ENCODE data around the gene ZXDC. TPM values are rescaled to one million over a fixed set of nuclear protein-coding genes. Genes with fewer than 3 reads are reported as not detected.

Gene ZXDC
- total RNA-seq, 2 donors from 2014 or later = 27.8 to 32.8 TPM

DNA sequence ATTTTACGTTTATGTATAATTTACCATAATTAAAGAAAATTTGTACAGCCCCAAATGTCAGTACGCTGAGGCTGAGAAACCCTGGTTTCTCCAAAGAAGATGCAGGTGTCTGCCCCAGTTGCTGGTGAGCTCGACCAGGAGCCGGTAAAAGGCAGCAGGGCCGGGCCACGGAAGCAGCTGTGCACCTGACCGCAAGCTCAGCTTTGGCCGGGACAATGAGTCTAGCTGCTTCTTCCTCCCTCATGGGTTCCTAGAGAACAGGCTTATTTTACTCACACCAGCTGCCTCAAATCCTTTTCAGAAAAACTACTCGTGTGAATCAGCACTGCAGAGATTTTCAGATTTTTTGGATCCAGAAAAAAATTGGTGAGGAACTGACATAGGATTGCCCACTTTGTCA, 18.0 kb upstream of the ZXDC start:
- Mint-ChIP-seq H3K4me3 (no peak overlapping the region), H3K4me1 (ENCODE audit: low read depth) (no peaks in the 10 kb centered on the region), H3K9me3 (no peaks in the 10 kb centered on the region), H3K36me3 (ENCODE audit: insufficient read depth in 2 of 2) (no peaks in the 10 kb centered on the region), H3K27me3 (ENCODE audit: low read depth) (no peaks in the 10 kb centered on the region), H3K27ac (no peak overlapping the region)
- no peak for ATAC-seq (replicated peaks in 1 of 2)
- no peak for DNase-seq

DNA sequence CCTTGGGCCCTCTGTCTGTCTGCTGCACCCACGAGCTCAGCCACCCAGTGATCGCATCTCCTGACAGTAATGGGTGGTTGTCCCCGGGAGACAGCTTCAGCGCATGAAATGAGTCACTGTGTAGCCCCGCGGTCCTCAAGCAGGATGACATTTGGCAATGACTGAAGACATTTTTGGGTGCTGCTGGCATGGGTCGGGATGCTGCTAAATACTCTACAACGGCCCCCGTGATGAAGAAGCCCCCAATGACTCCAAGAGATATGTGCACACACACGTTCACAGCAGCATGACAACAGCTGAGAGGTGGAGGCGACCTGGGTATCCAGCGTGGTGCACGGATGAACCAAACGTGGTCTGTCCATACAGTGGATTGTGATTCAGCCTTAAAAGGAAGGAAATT, 17.4 kb upstream of the ZXDC start:
- DNase-seq = no peak
- H3K36me3 Mint-ChIP-seq (ENCODE audit: insufficient read depth in 2 of 2) = no peaks in the 10 kb centered on the region
- no peaks in the 10 kb centered on the region for H3K27me3 Mint-ChIP-seq (ENCODE audit: low read depth)
- no peaks in the 10 kb centered on the region for H3K9me3 Mint-ChIP-seq
- H3K4me3 Mint-ChIP-seq = no peak overlapping the region
- ATAC-seq (replicated peaks in 1 of 2) = no peak
- H3K27ac Mint-ChIP-seq = no peak overlapping the region
- no peaks in the 10 kb centered on the region for H3K4me1 Mint-ChIP-seq (ENCODE audit: low read depth)

DNA sequence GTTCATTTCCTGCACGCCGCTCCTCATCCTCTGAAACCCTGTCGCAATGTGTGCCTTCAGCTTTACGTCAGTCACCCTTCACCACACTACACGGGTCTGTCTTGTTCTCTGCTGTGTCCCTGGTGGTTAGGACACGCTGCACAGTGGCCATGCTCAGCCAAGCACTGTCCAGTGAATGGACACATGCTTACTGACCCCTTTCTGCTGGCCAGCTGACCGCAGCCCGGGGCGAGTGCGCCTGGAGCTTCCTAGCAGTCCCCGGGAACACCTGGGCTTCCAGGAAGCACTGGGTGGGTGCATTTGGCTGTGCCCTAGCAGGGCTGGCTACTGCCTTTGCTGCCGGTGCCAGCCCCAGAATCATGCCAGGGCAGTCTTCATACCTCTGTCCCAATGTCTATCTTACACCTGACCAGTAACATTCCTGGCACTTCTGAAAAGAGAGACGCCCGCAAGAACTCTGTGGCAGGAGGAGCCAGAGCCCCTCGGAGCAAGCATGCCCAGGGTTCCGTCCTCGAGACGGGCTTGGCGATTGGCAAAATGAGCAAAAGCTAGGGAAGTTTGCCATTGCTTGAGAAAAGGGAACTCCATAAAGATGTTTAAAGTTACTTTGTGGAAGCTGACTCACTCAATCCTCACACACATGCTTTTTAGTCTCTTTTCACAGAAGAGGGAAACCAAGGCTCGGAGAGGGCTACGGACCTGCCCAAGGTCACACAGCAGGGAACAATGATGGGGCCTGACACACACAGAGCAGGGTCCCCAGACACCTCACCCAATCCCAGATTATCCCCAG, 15.7 kb upstream of the ZXDC start:
- Mint-ChIP-seq H3K36me3 (ENCODE audit: insufficient read depth in 2 of 2) (no peaks in the 10 kb centered on the region), H3K27me3 (ENCODE audit: low read depth) (no peaks in the 10 kb centered on the region)
- no peak for DNase-seq

DNA sequence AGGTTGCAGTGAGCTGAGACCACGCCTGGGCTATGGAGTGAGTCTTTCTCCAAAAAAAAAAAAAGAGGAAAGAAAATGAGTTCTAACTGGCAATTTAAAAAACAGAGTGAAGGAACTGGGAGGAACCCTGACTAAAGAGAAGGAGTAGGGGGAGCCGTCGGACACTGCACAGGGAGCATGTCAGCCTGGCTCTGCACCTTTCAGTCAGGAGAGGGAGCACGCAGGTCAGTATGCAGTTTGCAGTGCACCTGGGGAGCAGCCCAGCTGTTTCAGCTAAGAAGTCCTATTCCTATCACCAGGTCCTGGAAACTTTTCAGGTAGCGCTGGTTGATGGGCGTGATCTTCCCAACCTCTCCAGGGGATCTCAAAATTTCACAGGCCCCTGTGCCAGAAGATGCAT, 14.9 kb upstream of the ZXDC start:
- DNase-seq (no peak), ATAC-seq (replicated peaks in 1 of 2) (no peak)
- Mint-ChIP-seq H3K27me3 (ENCODE audit: low read depth) (no peaks in the 10 kb centered on the region), H3K4me1 (ENCODE audit: low read depth) (peaks cover 14% of the 10 kb centered on the region), H3K4me3 (no peak overlapping the region), H3K36me3 (ENCODE audit: insufficient read depth in 2 of 2) (no peaks in the 10 kb centered on the region), H3K9me3 (no peaks in the 10 kb centered on the region), H3K27ac (no peak overlapping the region)

More for the DNA sequence above, 15.7 kb upstream of the ZXDC start:
- Mint-ChIP-seq H3K4me1 (ENCODE audit: low read depth) (peaks cover 11% of the 10 kb centered on the region), H3K27ac (no peak overlapping the region), H3K9me3 (no peaks in the 10 kb centered on the region), H3K4me3 (no peak overlapping the region)
- no peak for ATAC-seq (replicated peaks in 1 of 2)

DNA sequence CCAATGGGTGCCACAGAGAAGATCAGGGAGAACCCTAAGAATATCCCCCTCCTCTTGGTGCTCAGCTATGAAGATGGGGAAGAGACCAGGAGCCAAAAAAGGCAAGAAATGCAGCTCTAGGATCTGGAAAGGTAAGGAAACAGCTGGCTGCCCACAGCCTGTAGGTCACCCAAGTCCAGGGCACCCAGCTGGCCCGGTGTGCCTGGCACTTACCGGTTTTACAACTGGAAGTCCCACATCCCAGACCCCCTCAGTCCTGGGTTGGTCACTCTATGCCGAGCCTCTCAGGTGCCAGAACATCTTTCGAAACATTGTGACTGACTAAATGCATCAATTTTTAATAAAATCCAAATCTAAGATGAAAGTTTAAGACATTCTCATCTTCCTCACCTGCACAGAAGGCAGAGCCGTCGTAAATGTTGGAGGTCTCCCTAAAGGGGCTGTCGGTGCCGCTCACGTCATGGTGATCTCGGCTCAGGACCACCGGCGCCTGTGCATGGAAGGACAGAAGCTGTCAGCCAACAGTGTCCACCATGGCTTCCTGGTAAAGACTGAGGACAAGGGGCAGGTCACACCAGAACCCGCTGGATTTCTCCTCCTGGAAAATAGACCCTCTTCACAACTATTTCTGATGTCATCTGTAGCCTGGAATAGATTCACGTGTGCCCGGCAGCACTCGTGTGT, 13.3 kb upstream of the ZXDC start:
- no peak for DNase-seq
- Mint-ChIP-seq H3K4me1 (ENCODE audit: low read depth) (peaks cover 14% of the 10 kb centered on the region), H3K9me3 (no peaks in the 10 kb centered on the region), H3K27ac (no peak overlapping the region), H3K4me3 (no peak overlapping the region), H3K27me3 (ENCODE audit: low read depth) (no peaks in the 10 kb centered on the region), H3K36me3 (ENCODE audit: insufficient read depth in 2 of 2) (no peaks in the 10 kb centered on the region)
- no peak for ATAC-seq (replicated peaks in 1 of 2)

DNA sequence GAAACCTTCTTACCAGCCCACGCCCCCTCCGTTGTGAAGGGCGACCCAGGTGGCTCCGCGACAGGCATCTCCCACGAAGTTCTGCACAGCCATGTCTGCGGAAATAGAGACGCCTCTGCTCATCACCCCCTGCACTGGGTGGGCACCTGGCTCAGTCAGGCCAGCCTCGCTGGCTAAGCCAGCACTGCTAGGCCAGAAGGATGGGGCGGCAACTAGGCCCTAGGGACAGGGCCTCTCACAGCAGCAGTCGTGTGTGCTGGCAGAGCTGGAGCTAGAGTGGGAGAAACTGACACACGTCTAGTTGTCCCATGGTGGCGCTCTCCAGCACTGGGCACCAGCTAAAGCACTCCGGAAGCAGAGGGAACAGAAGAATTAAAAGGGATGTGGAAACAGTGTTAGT, 12.5 kb upstream of the ZXDC start:
- no peak for ATAC-seq (replicated peaks in 1 of 2)
- H3K4me1 Mint-ChIP-seq (ENCODE audit: low read depth) = peaks cover 14% of the 10 kb centered on the region
- no peak overlapping the region for H3K27ac Mint-ChIP-seq
- no peak for DNase-seq
- no peaks in the 10 kb centered on the region for H3K9me3 Mint-ChIP-seq
- H3K4me3 Mint-ChIP-seq = no peak overlapping the region
- H3K27me3 Mint-ChIP-seq (ENCODE audit: low read depth) = no peaks in the 10 kb centered on the region
- no peaks in the 10 kb centered on the region for H3K36me3 Mint-ChIP-seq (ENCODE audit: insufficient read depth in 2 of 2)

DNA sequence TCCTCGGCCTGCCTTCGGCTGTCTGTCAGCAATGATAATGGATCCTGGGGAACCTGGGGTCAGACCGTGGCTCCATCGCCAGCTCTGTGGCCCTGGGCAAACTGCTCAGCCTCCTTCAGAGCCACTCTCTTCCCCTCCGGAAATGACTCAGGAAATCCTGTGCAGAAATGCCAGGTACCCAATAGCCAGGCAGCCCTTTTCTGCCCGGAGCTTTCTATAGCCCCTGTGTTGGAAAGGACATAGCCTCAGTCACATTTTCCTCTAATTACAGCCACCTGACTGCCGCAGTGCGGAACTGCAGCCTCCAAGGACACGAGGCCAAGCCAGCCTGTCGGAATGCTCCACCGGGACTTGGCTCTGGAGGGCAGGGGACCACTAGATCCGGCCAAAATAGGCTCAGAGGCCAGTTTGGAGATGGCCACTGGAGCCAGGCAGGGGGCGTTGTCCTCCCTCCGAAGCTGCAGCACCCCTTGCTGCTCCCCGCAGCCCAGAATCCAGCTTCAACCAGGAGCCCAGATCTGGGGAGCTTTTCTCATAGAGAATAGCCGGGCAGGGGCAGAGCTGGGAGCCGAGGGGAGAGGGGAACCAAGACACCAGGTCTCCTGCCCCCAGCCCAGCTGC, 11.6 kb upstream of the ZXDC start:
- H3K4me1 Mint-ChIP-seq (ENCODE audit: low read depth) = peaks cover 14% of the 10 kb centered on the region
- DNase-seq (peak in 1 of 2 donors; percentile 13), ATAC-seq (replicated peaks in 1 of 2) (peak; percentile 50 to 67)
- H3K9me3 Mint-ChIP-seq = no peaks in the 10 kb centered on the region
- no peaks in the 10 kb centered on the region for H3K36me3 Mint-ChIP-seq (ENCODE audit: insufficient read depth in 2 of 2)
- H3K27me3 Mint-ChIP-seq (ENCODE audit: low read depth) = no peaks in the 10 kb centered on the region
- H3K4me3 Mint-ChIP-seq = no peak overlapping the region
- no peak overlapping the region for H3K27ac Mint-ChIP-seq

DNA sequence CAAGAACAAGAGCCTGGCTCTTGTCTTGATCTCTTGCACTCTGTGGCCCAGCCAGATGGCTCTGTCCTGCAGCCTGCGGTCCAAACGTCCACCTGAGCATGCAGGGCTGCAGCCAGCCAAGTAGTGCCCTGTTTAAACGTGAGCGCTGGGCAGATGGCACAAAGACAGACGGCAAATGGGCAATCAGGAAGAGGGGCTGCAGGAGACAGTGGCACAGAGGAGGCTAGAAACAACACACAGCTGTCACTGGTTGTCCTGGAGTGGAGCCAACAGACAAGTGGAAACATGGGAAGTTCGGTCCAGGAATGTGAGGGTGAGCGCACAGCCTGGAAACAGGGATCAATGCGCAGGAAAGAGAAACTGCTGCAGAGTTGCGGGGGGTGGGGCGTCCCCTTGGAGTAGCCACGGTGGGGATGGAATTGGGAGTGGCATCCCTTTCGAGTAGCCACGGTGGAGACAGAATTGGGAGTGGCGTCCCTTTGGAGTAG, 10.7 kb upstream of the ZXDC start:
- ATAC-seq (replicated peaks in 1 of 2) = no peak
- Mint-ChIP-seq H3K4me1 (ENCODE audit: low read depth) (peaks cover 14% of the 10 kb centered on the region), H3K27ac (no peak overlapping the region)

DNA sequence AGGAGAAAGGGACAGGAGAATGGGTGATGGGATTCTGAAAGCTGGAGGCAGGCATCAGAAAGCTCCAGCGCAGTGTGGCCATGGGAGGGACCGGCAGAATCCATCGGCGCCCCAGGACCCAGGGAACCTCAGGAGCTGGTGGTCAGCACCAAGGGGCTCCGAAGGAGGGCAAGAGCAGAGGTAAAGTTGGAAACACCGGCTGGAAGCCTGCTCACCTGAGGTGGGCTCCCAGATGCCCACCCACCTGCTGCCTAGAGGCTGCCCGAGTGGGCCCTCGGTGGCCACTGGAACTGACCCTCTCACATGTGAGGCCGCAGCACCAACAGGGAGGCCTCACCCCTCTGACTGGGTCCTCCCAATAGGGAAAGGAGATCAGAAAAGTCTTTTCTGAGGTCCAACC, 10.3 kb upstream of the ZXDC start:
- Mint-ChIP-seq H3K27me3 (ENCODE audit: low read depth) (no peaks in the 10 kb centered on the region), H3K4me3 (no peak overlapping the region), H3K27ac (no peak overlapping the region), H3K36me3 (ENCODE audit: insufficient read depth in 2 of 2) (no peaks in the 10 kb centered on the region), H3K9me3 (no peaks in the 10 kb centered on the region), H3K4me1 (ENCODE audit: low read depth) (peaks cover 14% of the 10 kb centered on the region)
- DNase-seq (no peak), ATAC-seq (replicated peaks in 1 of 2) (no peak)

More for the DNA sequence above, 10.7 kb upstream of the ZXDC start:
- H3K27me3 Mint-ChIP-seq (ENCODE audit: low read depth) = no peaks in the 10 kb centered on the region
- DNase-seq = no peak
- no peak overlapping the region for H3K4me3 Mint-ChIP-seq
- no peaks in the 10 kb centered on the region for H3K9me3 Mint-ChIP-seq
- H3K36me3 Mint-ChIP-seq (ENCODE audit: insufficient read depth in 2 of 2) = no peaks in the 10 kb centered on the region

DNA sequence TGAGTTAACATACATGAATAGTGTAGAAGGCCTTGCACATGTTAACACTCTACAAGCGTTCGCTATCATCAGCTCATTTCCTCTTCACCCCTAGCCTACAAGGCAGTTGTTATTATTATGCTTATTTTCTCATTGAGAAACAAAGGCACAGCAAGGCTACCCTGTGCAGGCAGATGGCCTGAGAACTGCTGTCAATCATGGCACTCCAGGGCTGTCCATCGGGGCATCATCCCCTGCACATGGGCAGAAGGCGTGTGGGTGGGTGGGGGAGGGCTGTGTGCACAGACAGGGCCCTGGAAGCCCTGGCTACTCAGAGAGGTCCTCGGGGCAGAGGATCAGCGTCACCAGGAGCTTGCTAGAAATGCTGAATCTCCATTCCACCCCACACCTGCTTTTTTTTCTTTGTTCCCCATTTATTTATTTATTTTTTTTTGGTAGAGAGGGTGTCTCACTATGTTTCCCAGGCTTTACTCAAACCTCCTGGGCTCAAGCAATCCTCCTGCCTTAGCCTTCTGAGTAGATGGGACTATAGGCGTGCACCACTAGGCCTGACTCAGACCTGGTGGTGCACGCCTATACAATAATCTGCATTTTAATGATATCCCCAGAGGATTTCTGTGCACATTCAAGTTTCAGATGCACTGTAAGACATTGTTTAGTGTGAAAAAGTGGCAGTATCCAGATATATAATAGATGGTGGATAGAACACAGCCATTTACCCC, 9.6 kb upstream of the ZXDC start:
- no peaks in the 10 kb centered on the region for H3K9me3 Mint-ChIP-seq
- DNase-seq (no peak), ATAC-seq (replicated peaks in 1 of 2) (no peak)
- no peaks in the 10 kb centered on the region for H3K27me3 Mint-ChIP-seq (ENCODE audit: low read depth)
- peaks cover 14% of the 10 kb centered on the region for H3K4me1 Mint-ChIP-seq (ENCODE audit: low read depth)
- no peaks in the 10 kb centered on the region for H3K36me3 Mint-ChIP-seq (ENCODE audit: insufficient read depth in 2 of 2)
- no peak overlapping the region for H3K4me3 Mint-ChIP-seq
- no peak overlapping the region for H3K27ac Mint-ChIP-seq

DNA sequence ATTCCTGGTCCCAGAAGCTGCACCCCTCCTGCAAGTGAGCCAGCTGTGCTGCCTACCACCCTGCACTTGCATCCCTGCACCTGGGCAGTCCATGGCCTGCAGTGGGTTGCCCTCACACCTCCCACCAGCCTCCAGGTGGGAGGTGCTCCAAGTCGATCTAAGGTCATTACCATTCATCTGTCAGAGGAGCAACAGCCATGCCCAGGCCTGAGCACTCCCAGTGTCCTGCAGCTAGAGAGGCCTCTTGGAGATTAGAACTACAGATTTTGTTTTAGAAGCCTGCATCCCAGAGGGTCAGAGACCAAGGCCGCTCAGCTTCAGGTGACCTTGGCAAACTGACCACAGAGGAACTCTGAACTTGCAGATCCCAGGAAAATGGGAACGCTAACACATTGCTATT, 9.0 kb upstream of the ZXDC start:
- H3K27me3 Mint-ChIP-seq (ENCODE audit: low read depth) = no peaks in the 10 kb centered on the region
- H3K9me3 Mint-ChIP-seq = no peaks in the 10 kb centered on the region
- no peak overlapping the region for H3K27ac Mint-ChIP-seq
- DNase-seq = no peak
- no peak overlapping the region for H3K4me3 Mint-ChIP-seq
- no peak for ATAC-seq (replicated peaks in 1 of 2)
- no peaks in the 10 kb centered on the region for H3K36me3 Mint-ChIP-seq (ENCODE audit: insufficient read depth in 2 of 2)
- H3K4me1 Mint-ChIP-seq (ENCODE audit: low read depth) = peaks cover 14% of the 10 kb centered on the region

DNA sequence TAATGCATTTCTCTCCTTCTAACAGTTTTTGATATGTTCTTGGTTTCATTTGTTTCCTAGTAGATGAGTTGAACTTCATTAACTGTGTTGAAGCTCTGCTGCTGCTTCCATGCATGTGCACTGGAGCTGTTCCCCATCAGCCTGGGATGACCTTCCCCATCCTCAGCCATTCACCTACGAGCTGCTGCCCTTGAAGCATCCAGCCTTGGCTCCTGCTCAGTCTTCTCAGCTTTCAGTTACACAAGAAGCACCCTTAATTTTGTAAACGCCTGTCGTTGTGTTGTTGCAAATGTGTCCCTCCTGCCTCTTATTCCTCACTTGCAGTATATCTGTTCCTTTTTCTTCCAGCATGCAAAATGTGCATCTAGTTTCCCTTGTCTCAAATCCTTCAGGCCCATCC, 8.5 kb upstream of the ZXDC start:
- DNase-seq (no peak), ATAC-seq (replicated peaks in 1 of 2) (no peak)
- H3K27me3 Mint-ChIP-seq (ENCODE audit: low read depth) = no peaks in the 10 kb centered on the region
- H3K4me3 Mint-ChIP-seq = no peak overlapping the region
- H3K9me3 Mint-ChIP-seq = no peaks in the 10 kb centered on the region
- H3K4me1 Mint-ChIP-seq (ENCODE audit: low read depth) = peaks cover 14% of the 10 kb centered on the region
- no peaks in the 10 kb centered on the region for H3K36me3 Mint-ChIP-seq (ENCODE audit: insufficient read depth in 2 of 2)
- H3K27ac Mint-ChIP-seq = no peak overlapping the region

DNA sequence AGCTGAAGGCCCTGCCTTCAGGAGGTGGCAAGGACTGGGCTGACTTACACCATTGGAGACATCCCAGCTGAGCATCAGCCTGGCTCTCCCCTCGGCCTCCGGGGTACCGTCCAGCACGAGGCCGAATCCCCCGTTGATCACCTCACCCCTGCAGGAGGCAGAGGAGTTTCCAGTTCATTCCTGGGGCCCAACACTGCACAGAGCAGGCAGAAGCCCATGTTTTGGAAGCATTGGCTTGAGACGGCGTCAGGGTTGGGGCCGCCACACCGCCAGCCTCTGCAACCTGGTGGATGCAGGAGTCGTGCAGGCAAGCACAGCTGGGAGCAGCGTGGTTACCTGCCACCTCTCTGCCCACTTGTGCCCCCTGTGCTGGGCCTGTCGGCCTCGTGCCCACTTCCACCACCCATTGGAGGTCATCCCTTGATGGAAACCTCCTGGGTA, 7.7 kb upstream of the ZXDC start:
- no peaks in the 10 kb centered on the region for H3K9me3 Mint-ChIP-seq
- H3K27me3 Mint-ChIP-seq (ENCODE audit: low read depth) = no peaks in the 10 kb centered on the region
- H3K27ac Mint-ChIP-seq = no peak overlapping the region
- peaks cover 14% of the 10 kb centered on the region for H3K4me1 Mint-ChIP-seq (ENCODE audit: low read depth)
- DNase-seq (no peak), ATAC-seq (replicated peaks in 1 of 2) (no peak)
- H3K4me3 Mint-ChIP-seq = no peak overlapping the region
- H3K36me3 Mint-ChIP-seq (ENCODE audit: insufficient read depth in 2 of 2) = no peaks in the 10 kb centered on the region

Measured in activated T-cell treated with anti-CD3 and anti-CD28 coated beads, Interleukin-2, amount 50 U/mL, for 72 hours (primary cell).